SK-N-SH treated with all-trans-retinoic acid at 6 μM for 48 hours (cell line): Measurements from ENCODE around the gene SLC7A1.
A peak's percentile ranks its signal among the peaks of the same experiment; 100 is the strongest.

Experiments
- ATAC-seq: fragments of 200-7000 bp; cut with Tn5 transposase; 3 replicates; pipeline ENCODE4 v1.9.1; 2020; ENCODE audit warnings: mild to moderate bottlenecking, moderate library complexity
- ARNTL ChIP-seq: fragments of 450-650 bp; formaldehyde crosslinking; IDR thresholded peaks from 2 replicates; pipeline ENCODE4 v1.5.0; 2020; ENCODE audit warnings: low read depth, mild to moderate bottlenecking, moderate library complexity, borderline replicate concordance
- BACH2 ChIP-seq: fragments of 250-450 bp; sonication (Bioruptor Pico); IDR thresholded peaks from 2 replicates; pipeline ENCODE4 v1.9.0; 2021; ENCODE audit warnings: mild to moderate bottlenecking, borderline replicate concordance
- CREB5 ChIP-seq: fragments of 250-450 bp; sonication (Bioruptor Pico); IDR thresholded peaks from 2 replicates; pipeline ENCODE4 v1.5.1; 2020; ENCODE audit warnings: low read depth, mild to moderate bottlenecking, moderate library complexity
- CSDC2 ChIP-seq: fragments of 250-450 bp; sonication (Bioruptor Pico); IDR thresholded peaks from 2 replicates; pipeline ENCODE4 v1.5.0; 2020; ENCODE audit warnings: mild to moderate bottlenecking, moderate library complexity
- GLIS3 ChIP-seq: fragments of 250-450 bp; sonication (Bioruptor Pico); IDR thresholded peaks from 2 replicates; pipeline ENCODE4 v1.5.0; 2020; ENCODE audit warnings: mild to moderate bottlenecking, moderate library complexity
- ISL1 ChIP-seq: fragments of 250-450 bp; sonication (Bioruptor Pico); IDR thresholded peaks from 2 replicates; pipeline ENCODE4 v2.1.2; 2022; ENCODE audit warnings: mild to moderate bottlenecking, moderate library complexity
- OSR1 ChIP-seq: fragments of 250-450 bp; sonication (Bioruptor Pico); IDR thresholded peaks from 2 replicates; pipeline ENCODE4 v1.8.0; 2022; ENCODE audit warnings: moderate library complexity, mild to moderate bottlenecking, inconsistent platforms
- SNAI2 ChIP-seq: fragments of 250-450 bp; sonication (Bioruptor Pico); IDR thresholded peaks from 2 replicates; pipeline ENCODE4 v1.5.0; 2020; ENCODE audit warnings: mild to moderate bottlenecking, moderate library complexity
- TCF4 ChIP-seq: fragments of 250-450 bp; sonication (Bioruptor Pico); IDR thresholded peaks from 2 replicates; pipeline ENCODE4 v1.8.0; 2021; ENCODE audit warnings: mild to moderate bottlenecking, moderate library complexity, borderline replicate concordance
- TOX ChIP-seq: fragments of 250-450 bp; sonication (Bioruptor Pico); IDR thresholded peaks from 2 replicates; pipeline ENCODE4 v1.8.0; 2021; ENCODE audit warnings: mild to moderate bottlenecking, moderate library complexity, borderline replicate concordance
- TSHZ2 ChIP-seq: fragments of 250-450 bp; sonication (Bioruptor Pico); IDR thresholded peaks from 2 replicates; pipeline ENCODE4 v1.5.0; 2020; ENCODE audit warnings: mild to moderate bottlenecking, moderate library complexity
- ZC3H10 ChIP-seq: fragments of 250-450 bp; sonication (Bioruptor Pico); IDR thresholded peaks from 2 replicates; pipeline ENCODE4 v1.5.1; 2021; ENCODE audit warnings: mild to moderate bottlenecking, moderate library complexity
- ZFP30 ChIP-seq: fragments of 450-650 bp; formaldehyde crosslinking; IDR thresholded peaks from 2 replicates; pipeline ENCODE4 v1.5.0; 2022; ENCODE audit warnings: mild to moderate bottlenecking, moderate library complexity
- ZNF565 ChIP-seq: fragments of 450-650 bp; formaldehyde crosslinking; conservative IDR thresholded peaks from 2 replicates; pipeline ENCODE4 v1.5.0; 2020; ENCODE audit warnings: low read depth, mild to moderate bottlenecking, moderate library complexity
- ZNF70 ChIP-seq: fragments of 450-650 bp; formaldehyde crosslinking; IDR thresholded peaks from 2 replicates; pipeline ENCODE4 v1.5.0; 2020; ENCODE audit warnings: mild to moderate bottlenecking, moderate library complexity
- ZNF8 ChIP-seq: fragments of 450-650 bp; formaldehyde crosslinking; IDR thresholded peaks from 2 replicates; pipeline ENCODE4 v1.5.0; 2020; ENCODE audit warnings: mild to moderate bottlenecking, moderate library complexity
- TF ChIP-seq, protein P1 (sequence below): fragments of 250-450 bp; sonication (Bioruptor Pico); IDR thresholded peaks from 2 replicates; pipeline ENCODE4 v1.8.0; 2020; ENCODE audit warnings: mild to moderate bottlenecking, moderate library complexity, borderline replicate concordance
- TF ChIP-seq, protein P2 (sequence below): fragments of 250-450 bp; sonication (Bioruptor Pico); IDR thresholded peaks from 2 replicates; pipeline ENCODE4 v1.8.0; 2021; ENCODE audit warnings: low read depth, mild to moderate bottlenecking, moderate library complexity, borderline replicate concordance

Gene SLC7A1

DNA sequence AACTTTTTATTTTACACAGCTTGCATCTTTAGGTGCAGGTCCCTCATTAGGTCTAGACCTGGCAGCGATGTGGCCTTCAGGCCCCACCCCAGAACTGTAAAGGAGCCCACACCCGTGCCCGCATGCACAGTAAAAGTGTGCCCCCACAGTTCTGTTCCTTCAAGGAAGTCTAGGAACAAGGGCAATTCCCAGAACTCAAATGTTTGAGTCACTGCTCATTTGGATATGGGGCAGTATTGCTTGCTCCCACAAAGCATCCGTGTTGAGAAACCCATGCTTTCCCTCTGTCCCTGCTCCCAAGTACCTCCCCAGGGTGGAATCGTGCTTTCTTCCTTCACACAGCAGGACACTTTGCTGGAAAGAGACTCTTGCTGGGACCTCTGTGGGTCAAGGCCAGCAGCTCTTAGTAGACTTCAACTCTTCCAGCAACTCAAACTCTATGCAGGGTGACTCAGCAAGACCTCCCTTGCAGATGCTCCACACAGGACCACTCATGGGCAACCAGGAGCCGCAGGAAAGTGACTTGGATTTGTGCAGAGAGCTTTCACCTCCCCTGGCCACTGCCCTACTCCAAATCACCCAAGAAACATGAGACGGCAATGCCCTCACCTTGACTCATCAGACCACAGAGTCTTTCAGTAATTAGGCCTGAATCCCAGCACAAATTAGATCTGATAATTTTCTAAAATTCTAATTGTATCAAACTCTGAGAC, 12.3 kb downstream of the SLC7A1 start:
- TF ChIP-seq CREB5 (CRISPR knock-in tag) (no peak), CSDC2 (CRISPR knock-in tag) (no peak), ZFP30 (CRISPR knock-in tag) (no peak), ARNTL (no peak), ZC3H10 (CRISPR knock-in tag) (no peak)
- TF ChIP-seq, protein P1, sequence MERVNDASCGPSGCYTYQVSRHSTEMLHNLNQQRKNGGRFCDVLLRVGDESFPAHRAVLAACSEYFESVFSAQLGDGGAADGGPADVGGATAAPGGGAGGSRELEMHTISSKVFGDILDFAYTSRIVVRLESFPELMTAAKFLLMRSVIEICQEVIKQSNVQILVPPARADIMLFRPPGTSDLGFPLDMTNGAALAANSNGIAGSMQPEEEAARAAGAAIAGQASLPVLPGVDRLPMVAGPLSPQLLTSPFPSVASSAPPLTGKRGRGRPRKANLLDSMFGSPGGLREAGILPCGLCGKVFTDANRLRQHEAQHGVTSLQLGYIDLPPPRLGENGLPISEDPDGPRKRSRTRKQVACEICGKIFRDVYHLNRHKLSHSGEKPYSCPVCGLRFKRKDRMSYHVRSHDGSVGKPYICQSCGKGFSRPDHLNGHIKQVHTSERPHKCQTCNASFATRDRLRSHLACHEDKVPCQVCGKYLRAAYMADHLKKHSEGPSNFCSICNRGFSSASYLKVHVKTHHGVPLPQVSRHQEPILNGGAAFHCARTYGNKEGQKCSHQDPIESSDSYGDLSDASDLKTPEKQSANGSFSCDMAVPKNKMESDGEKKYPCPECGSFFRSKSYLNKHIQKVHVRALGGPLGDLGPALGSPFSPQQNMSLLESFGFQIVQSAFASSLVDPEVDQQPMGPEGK (CRISPR knock-in tag): no peak
- TF ChIP-seq, all 23 proteins: peak for 0
- peak; percentile 80 for ATAC-seq

- no peak for TF ChIP-seq TCF4 (CRISPR knock-in tag)
- TF ChIP-seq, protein P1 (CRISPR knock-in tag): no peak
- TF ChIP-seq GLIS3 (CRISPR knock-in tag): no peak
- no peak for TF ChIP-seq ZC3H10 (CRISPR knock-in tag)
- TF ChIP-seq CSDC2 (CRISPR knock-in tag): no peak
- TF ChIP-seq TSHZ2 (CRISPR knock-in tag): no peak
- TF ChIP-seq CREB5 (CRISPR knock-in tag): no peak
- TF ChIP-seq BACH2: no peak
- no peak for TF ChIP-seq ZNF70 (CRISPR knock-in tag)
- TF ChIP-seq, protein P2, sequence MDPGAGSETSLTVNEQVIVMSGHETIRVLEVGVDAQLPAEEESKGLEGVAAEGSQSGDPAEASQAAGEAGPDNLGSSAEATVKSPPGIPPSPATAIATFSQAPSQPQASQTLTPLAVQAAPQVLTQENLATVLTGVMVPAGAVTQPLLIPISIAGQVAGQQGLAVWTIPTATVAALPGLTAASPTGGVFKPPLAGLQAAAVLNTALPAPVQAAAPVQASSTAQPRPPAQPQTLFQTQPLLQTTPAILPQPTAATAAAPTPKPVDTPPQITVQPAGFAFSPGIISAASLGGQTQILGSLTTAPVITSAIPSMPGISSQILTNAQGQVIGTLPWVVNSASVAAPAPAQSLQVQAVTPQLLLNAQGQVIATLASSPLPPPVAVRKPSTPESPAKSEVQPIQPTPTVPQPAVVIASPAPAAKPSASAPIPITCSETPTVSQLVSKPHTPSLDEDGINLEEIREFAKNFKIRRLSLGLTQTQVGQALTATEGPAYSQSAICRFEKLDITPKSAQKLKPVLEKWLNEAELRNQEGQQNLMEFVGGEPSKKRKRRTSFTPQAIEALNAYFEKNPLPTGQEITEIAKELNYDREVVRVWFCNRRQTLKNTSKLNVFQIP (CRISPR knock-in tag): no peak
- no peak for TF ChIP-seq OSR1 (CRISPR knock-in tag)
Observed at GRCh38 chr13:29582171-29582570, 13.3 kb downstream of the SLC7A1 start.

GRCh38 chr13:29581666-29582065, 13.8 kb downstream of the SLC7A1 start:
- no peak for ATAC-seq
- TF ChIP-seq TOX (no peak), CREB5 (CRISPR knock-in tag) (no peak), CSDC2 (CRISPR knock-in tag) (no peak), BACH2 (no peak), TSHZ2 (CRISPR knock-in tag) (no peak), TCF4 (CRISPR knock-in tag) (no peak), ISL1 (no peak), ARNTL (no peak), SNAI2 (CRISPR knock-in tag) (no peak), ZNF565 (CRISPR knock-in tag) (no peak), ZNF8 (CRISPR knock-in tag) (no peak), GLIS3 (CRISPR knock-in tag) (no peak), OSR1 (CRISPR knock-in tag) (no peak)

More at GRCh38 chr13:29582171-29582570, 13.3 kb downstream of the SLC7A1 start:
- no peak for ATAC-seq
